Esophagus squamous epithelium (tissue), 4 donors: ENCODE data around the gene WDR33.

Source experiments
- POLR2A ChIP-seq, 4 donors: fragments of 450-650 bp; IDR thresholded peaks; one replicate each; pipeline ENCODE4 v1.6.1; 2017; ENCODE audit warnings: antibody characterized with exemption in 4 of 4, mild to moderate bottlenecking in 4 of 4, moderate library complexity in 3 of 4
- TF ChIP-seq, protein P1 (sequence below), 6 experiments: fragments of 450-650 bp in 4 of 6; fragments of 200-600 bp in 2 of 6; sonication (generic) in 2 of 6; IDR thresholded peaks; one replicate each; pipeline ENCODE4 v1.5.1; 2016 to 2019; ENCODE audit warnings: antibody characterized with exemption in 6 of 6, mild to moderate bottlenecking in 4 of 6, moderate library complexity in 4 of 6

DNA sequence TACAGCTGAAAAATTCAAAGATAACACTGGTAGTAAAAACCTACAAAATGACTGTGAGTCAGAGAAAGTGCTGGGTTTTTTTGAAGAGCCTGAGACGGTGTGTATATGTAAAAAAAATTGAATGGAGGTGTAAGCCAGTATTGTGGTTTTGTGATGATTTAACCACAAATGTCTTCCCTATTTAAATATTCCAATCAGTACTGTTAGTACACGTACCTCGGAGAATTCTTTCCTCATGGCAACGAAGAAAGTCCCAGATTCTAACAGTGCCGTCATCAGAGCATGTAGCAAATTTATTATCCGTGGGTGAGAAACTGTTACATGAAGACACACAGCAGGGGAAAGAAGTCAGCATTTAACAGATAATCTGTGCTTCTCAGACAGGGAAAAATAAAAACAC is 48.1 kb downstream of the WDR33 start:
- TF ChIP-seq, protein P1, sequence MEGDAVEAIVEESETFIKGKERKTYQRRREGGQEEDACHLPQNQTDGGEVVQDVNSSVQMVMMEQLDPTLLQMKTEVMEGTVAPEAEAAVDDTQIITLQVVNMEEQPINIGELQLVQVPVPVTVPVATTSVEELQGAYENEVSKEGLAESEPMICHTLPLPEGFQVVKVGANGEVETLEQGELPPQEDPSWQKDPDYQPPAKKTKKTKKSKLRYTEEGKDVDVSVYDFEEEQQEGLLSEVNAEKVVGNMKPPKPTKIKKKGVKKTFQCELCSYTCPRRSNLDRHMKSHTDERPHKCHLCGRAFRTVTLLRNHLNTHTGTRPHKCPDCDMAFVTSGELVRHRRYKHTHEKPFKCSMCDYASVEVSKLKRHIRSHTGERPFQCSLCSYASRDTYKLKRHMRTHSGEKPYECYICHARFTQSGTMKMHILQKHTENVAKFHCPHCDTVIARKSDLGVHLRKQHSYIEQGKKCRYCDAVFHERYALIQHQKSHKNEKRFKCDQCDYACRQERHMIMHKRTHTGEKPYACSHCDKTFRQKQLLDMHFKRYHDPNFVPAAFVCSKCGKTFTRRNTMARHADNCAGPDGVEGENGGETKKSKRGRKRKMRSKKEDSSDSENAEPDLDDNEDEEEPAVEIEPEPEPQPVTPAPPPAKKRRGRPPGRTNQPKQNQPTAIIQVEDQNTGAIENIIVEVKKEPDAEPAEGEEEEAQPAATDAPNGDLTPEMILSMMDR (IDR thresholded peaks at IDR 0.05): no peak
- no peak for TF ChIP-seq POLR2A (IDR thresholded peaks at IDR 0.05)
